Measurements from ENCODE around the gene CHAF1A.
A peak's percentile ranks its signal among the peaks of the same experiment; 100 is the strongest.

- no peak for TF ChIP-seq POLR2AphosphoS5 (IDR thresholded peaks at IDR 0.05; ENCODE audit: low read depth, low read length)
- 0 out of 4 replicates have a peak, but pooled peaks of 1 of the 2 experiments have one; percentile 34 for TF ChIP-seq REST (IDR thresholded peaks at IDR 0.05; ENCODE audit: insufficient read depth in 1 of 2, low read depth in 2 of 2, low read length in 2 of 2)
- no peak for TF ChIP-seq TAF1 (IDR thresholded peaks at IDR 0.05; ENCODE audit: borderline replicate concordance, insufficient read depth, low read length)
- no peak for TF ChIP-seq FOXP2 (optimal IDR thresholded peaks at IDR 0.05; ENCODE audit: borderline replicate concordance, extremely low read depth, extremely low read length, insufficient read depth)
- peak; percentile 52; the same call in 1 of the 2 replicates for TF ChIP-seq SIN3A (IDR thresholded peaks at IDR 0.05; ENCODE audit: borderline replicate concordance, insufficient read depth, low read length)
These were observed 10.5 kb upstream of the CHAF1A start for GRCh38 chr19:4391701-4392483.

All from PFSK-1 (cell line).